SK-N-SH (cell line): ENCODE data around the gene TBL1X. TPM values are rescaled to one million over a fixed set of nuclear protein-coding genes. Genes with fewer than 3 reads are reported as not detected.

Experiments
- CTCF ChIA-PET: fragments of 300-600, 350-600 bp; formaldehyde crosslinking; extraction: SDS; loops from one replicate; lab custom pipeline; 2021; lab: Yijun Ruan, JAX
- POLR2A ChIA-PET: fragments of 350-600 bp; sonication (Branson Sonifier 250); formaldehyde crosslinking; extraction: SDS; loops from one replicate; lab custom pipeline; 2020; ENCODE audit warnings: antibody characterized with exemption, inconsistent platforms; lab: Yijun Ruan, JAX
- DNase-seq: peaks from one replicate; pipeline ENCODE4 v3.0.0; 2012
- H2AFZ ChIP-seq: fragments of 200-600 bp; sonication (generic); 2 replicates; pipeline ENCODE4 v1.8.1; 2016; ENCODE audit warnings: antibody characterized with exemption, mild to moderate bottlenecking, low read depth
- H3F3A ChIP-seq: fragments of 200-600 bp; sonication (generic); replicated peaks from 2 replicates; pipeline ENCODE3; 2016; ENCODE audit warnings: antibody characterized with exemption, mild to moderate bottlenecking; ENCODE audit not compliant: insufficient read depth
- H3K27ac ChIP-seq, 2 experiments: fragments of 200-500 bp in 1 of 2; fragments of 200-600 bp in 1 of 2; sonication (Bioruptor generic) in 1 of 2; sonication (generic), shearing (Covaris generic) in 1 of 2; 2 replicates each; pipeline versions ENCODE4 v1.5.1 to v1.6.1; 2014 to 2016; ENCODE audit warnings: low read depth in 2 of 2, inconsistent platforms in 1 of 2, low read length in 1 of 2, mild to moderate bottlenecking in 1 of 2, mixed read lengths in 1 of 2
- H3K27me3 ChIP-seq: fragments of 200-600 bp; sonication (generic), shearing (Covaris generic); 2 replicates; pipeline ENCODE4 v1.6.1; 2016; ENCODE audit warnings: mixed run types; ENCODE audit not compliant: insufficient read depth
- H3K36me3 ChIP-seq, 2 experiments: fragments of 200-500 bp in 1 of 2; fragments of 200-600 bp in 1 of 2; sonication (Bioruptor generic) in 1 of 2; sonication (generic) in 1 of 2; replicated peaks in 1 of 2; 2 replicates each; pipeline versions ENCODE3 to v1.5.1; 2014 to 2016; ENCODE audit warnings: low read length in 1 of 2, mild to moderate bottlenecking in 1 of 2; ENCODE audit not compliant: insufficient read depth in 2 of 2, control insufficient read depth in 1 of 2
- H3K4me1 ChIP-seq, 2 experiments: fragments of 200-500 bp in 1 of 2; fragments of 200-600 bp in 1 of 2; sonication (Bioruptor generic) in 1 of 2; sonication (generic), shearing (Covaris generic) in 1 of 2; 2 replicates each; pipeline versions ENCODE4 v1.5.1 to v1.6.1; 2014 to 2016; ENCODE audit warnings: low read depth in 1 of 2, low read length in 1 of 2, mixed run types in 1 of 2; ENCODE audit not compliant: insufficient read depth in 2 of 2, control insufficient read depth in 1 of 2
- H3K4me2 ChIP-seq: fragments of 200-600 bp; sonication (generic), shearing (Covaris generic); 2 replicates; pipeline ENCODE4 v1.6.1; 2017; ENCODE audit warnings: mixed run types
- H3K4me3 ChIP-seq, 2 experiments: fragments of 200-500 bp in 1 of 2; fragments of 200-600 bp in 1 of 2; sonication (Bioruptor generic) in 1 of 2; sonication (generic), shearing (Covaris generic) in 1 of 2; 2 replicates each; pipeline versions ENCODE4 v1.5.1 to v1.8.1; 2014 to 2016; ENCODE audit warnings: low read depth in 2 of 2, inconsistent platforms in 1 of 2, low read length in 1 of 2, mild to moderate bottlenecking in 1 of 2, mixed read lengths in 1 of 2, moderate library complexity in 1 of 2
- H3K79me2 ChIP-seq: fragments of 200-600 bp; sonication (generic); 2 replicates; pipeline ENCODE4 v1.8.1; 2017; ENCODE audit warnings: mild to moderate bottlenecking; ENCODE audit not compliant: insufficient read depth
- H3K9ac ChIP-seq: fragments of 200-600 bp; sonication (generic); 2 replicates; pipeline ENCODE4 v1.6.1; 2017; ENCODE audit warnings: mixed run types
- H3K9me2 ChIP-seq: fragments of 200-600 bp; sonication (generic); 2 replicates; pipeline ENCODE4 v1.6.1; 2017; ENCODE audit warnings: mixed run types
- H3K9me3 ChIP-seq: fragments of 200-600 bp; sonication (generic); 2 replicates; pipeline ENCODE4 v1.6.1; 2017; ENCODE audit warnings: mixed run types, mild to moderate bottlenecking, moderate library complexity
- H4K20me1 ChIP-seq: fragments of 200-600 bp; sonication (generic); 2 replicates; pipeline ENCODE4 v1.6.1; 2017; ENCODE audit warnings: mild to moderate bottlenecking, mixed run types; ENCODE audit not compliant: insufficient read depth
- ELF1 ChIP-seq: IDR thresholded peaks from 2 replicates; pipeline ENCODE4 v1.4.0; 2012
- FOSL2 ChIP-seq: IDR thresholded peaks from 2 replicates; pipeline ENCODE4 v1.4.0; 2012; ENCODE audit warnings: low read depth, mild to moderate bottlenecking, moderate library complexity, borderline replicate concordance
- NRF1 ChIP-seq: IDR thresholded peaks from 2 replicates; pipeline ENCODE4 v1.6.1; 2012; ENCODE audit warnings: low read depth, mild to moderate bottlenecking, low read length
- POLR2AphosphoS5 ChIP-seq: IDR thresholded peaks from 2 replicates; pipeline ENCODE4 v1.6.1; 2012; ENCODE audit warnings: low read depth, low read length
- RCOR1 ChIP-seq: fragments of 150-350 bp; IDR thresholded peaks from 2 replicates; pipeline ENCODE4 v1.6.1; 2017; ENCODE audit warnings: antibody characterized with exemption, low read length
- RFX5 ChIP-seq: IDR thresholded peaks from 2 replicates; pipeline ENCODE4 v1.6.1; 2012; ENCODE audit warnings: mild to moderate bottlenecking, improper control_type of control experiment, low read length
- TAF1 ChIP-seq: IDR thresholded peaks from 2 replicates; pipeline ENCODE4 v1.6.1; 2012; ENCODE audit warnings: low read depth, mild to moderate bottlenecking, low read length, moderate library complexity, borderline replicate concordance
- TEAD4 ChIP-seq: IDR thresholded peaks from 2 replicates; pipeline ENCODE4 v1.4.0; 2012; ENCODE audit warnings: mild to moderate bottlenecking, borderline replicate concordance; ENCODE audit not compliant: insufficient read depth
- ZBTB33 ChIP-seq: IDR thresholded peaks from 2 replicates; pipeline ENCODE4 v1.4.0; 2012; ENCODE audit warnings: low read depth, borderline replicate concordance
- WGBS: methylation state at CpG from one replicate; pipeline ENCODE4 v1.1.6; 2017; ENCODE audit warnings: low lambda C conversion rate; 5-methylcytosine and 5-hydroxymethylcytosine counted together
- polyA plus RNA-seq, 3 experiments: library from polyadenylated mRNA; depleted of rRNA; stranded (reverse); fragments of >200 nt; gene quantifications; 2 replicates each; pipeline ENCODE4 v1.2.3, GENCODE V29; 2012
- TF ChIP-seq, protein P1 (sequence below): IDR thresholded peaks from 2 replicates; pipeline ENCODE4 v1.6.1; 2012; ENCODE audit warnings: mild to moderate bottlenecking, low read depth, low read length, moderate library complexity
- TF ChIP-seq, protein P2 (sequence below): fragments of 200-600 bp; sonication (generic); IDR thresholded peaks from 2 replicates; pipeline ENCODE4 v1.6.1; 2017; ENCODE audit warnings: antibody characterized with exemption, mild to moderate bottlenecking, moderate library complexity

TBL1X gene
- polyA plus RNA-seq, 1 of the 3 experiments (the other 2 are of a cell fraction): 10.6 TPM

DNA sequence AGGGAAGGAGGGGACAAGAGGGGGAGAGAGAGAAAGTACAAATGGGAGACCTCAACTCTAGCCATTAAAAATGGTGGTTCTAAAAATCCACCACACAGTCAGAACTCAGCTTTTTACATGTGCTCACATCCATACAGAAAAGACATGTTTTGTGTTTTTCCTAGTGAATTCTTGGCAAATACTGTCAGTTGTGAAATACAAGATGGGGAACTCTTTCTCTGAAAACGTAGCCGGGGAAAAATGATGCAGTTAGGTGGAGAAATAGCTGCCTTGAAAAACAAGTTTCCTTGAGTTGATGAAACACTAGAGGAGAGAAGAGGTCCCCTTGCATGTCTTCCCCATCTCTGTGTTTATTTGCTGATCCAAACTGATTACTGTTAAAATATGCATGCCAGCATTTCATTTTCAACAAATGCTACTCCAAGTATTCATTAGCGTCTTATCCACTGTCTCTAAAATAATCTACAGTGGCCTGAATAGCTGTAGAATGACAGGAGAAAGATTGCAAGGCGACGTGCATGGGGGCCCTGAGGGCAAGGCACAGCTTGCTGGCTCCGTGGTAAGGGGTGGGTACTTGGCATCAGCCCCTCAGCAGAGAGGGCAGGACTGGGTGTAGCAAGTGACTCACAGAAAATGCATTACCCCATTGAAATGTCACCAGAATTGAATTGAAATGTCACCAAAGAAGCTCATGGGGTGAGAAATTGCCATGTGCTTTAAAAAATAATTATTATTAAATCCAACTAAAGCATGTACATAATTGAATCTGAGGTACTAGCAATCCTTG lies 48.1 kb upstream of the TBL1X start:
- H3K9ac ChIP-seq: no peak overlapping the region
- ChIA-PET POLR2A (no interaction called here), CTCF (interaction anchor here (0.6 kb wide), 1 partner anchor 703 kb away, joined by 3 read pairs; no protein-coding TSS in a partner anchor)
- H3F3A ChIP-seq: no peaks in the 10 kb centered on the region
- H3K4me2 ChIP-seq: no peak overlapping the region
- H3K9me2 ChIP-seq: no peaks in the 10 kb centered on the region
- H3K9me3 ChIP-seq: no peaks in the 10 kb centered on the region
- no peak overlapping the region for H3K4me3 ChIP-seq
- no peaks in the 10 kb centered on the region for H3K79me2 ChIP-seq
- no peak overlapping the region for H3K27ac ChIP-seq
- H3K27me3 ChIP-seq: peaks cover 5% of the 10 kb centered on the region; the same call in 1 of the 2 replicates
- H3K36me3 ChIP-seq: no peaks in the 10 kb centered on the region
- TF ChIP-seq, protein P1, sequence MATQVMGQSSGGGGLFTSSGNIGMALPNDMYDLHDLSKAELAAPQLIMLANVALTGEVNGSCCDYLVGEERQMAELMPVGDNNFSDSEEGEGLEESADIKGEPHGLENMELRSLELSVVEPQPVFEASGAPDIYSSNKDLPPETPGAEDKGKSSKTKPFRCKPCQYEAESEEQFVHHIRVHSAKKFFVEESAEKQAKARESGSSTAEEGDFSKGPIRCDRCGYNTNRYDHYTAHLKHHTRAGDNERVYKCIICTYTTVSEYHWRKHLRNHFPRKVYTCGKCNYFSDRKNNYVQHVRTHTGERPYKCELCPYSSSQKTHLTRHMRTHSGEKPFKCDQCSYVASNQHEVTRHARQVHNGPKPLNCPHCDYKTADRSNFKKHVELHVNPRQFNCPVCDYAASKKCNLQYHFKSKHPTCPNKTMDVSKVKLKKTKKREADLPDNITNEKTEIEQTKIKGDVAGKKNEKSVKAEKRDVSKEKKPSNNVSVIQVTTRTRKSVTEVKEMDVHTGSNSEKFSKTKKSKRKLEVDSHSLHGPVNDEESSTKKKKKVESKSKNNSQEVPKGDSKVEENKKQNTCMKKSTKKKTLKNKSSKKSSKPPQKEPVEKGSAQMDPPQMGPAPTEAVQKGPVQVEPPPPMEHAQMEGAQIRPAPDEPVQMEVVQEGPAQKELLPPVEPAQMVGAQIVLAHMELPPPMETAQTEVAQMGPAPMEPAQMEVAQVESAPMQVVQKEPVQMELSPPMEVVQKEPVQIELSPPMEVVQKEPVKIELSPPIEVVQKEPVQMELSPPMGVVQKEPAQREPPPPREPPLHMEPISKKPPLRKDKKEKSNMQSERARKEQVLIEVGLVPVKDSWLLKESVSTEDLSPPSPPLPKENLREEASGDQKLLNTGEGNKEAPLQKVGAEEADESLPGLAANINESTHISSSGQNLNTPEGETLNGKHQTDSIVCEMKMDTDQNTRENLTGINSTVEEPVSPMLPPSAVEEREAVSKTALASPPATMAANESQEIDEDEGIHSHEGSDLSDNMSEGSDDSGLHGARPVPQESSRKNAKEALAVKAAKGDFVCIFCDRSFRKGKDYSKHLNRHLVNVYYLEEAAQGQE: no peak
- TF ChIP-seq ZBTB33 (no peak), ELF1 (no peak), NRF1 (no peak), TEAD4 (no peak), TAF1 (no peak), FOSL2 (no peak), POLR2AphosphoS5 (no peak), RFX5 (no peak), RCOR1 (no peak)
- TF ChIP-seq, protein P2, sequence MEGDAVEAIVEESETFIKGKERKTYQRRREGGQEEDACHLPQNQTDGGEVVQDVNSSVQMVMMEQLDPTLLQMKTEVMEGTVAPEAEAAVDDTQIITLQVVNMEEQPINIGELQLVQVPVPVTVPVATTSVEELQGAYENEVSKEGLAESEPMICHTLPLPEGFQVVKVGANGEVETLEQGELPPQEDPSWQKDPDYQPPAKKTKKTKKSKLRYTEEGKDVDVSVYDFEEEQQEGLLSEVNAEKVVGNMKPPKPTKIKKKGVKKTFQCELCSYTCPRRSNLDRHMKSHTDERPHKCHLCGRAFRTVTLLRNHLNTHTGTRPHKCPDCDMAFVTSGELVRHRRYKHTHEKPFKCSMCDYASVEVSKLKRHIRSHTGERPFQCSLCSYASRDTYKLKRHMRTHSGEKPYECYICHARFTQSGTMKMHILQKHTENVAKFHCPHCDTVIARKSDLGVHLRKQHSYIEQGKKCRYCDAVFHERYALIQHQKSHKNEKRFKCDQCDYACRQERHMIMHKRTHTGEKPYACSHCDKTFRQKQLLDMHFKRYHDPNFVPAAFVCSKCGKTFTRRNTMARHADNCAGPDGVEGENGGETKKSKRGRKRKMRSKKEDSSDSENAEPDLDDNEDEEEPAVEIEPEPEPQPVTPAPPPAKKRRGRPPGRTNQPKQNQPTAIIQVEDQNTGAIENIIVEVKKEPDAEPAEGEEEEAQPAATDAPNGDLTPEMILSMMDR: no peak
- H4K20me1 ChIP-seq: no peaks in the 10 kb centered on the region
- H3K4me1 ChIP-seq: peaks cover 0 to 2% of the 10 kb centered on the region in 2 experiments; a peak in 1 of 4 replicates
- 29% methylated on average over 6 of the region's 6 CpGs for WGBS
- no peak for DNase-seq
- H2AFZ ChIP-seq: no peak overlapping the region
